T-helper 2 cell treated with Interferon-gamma antibody and Interleukin-4, amounts not matched to agents 5 μg/mL and 100 μg/mL, for 36 hours (primary cell): ENCODE data around the gene COL4A6.

Source experiments
- DNase-seq: peaks from one replicate; pipeline ENCODE4 v3.0.0; 2021; ENCODE audit warnings: low spot score
- H3K27ac Mint-ChIP-seq: one replicate; pipeline ENCODE4 v1.8.0; 2021; ENCODE audit warnings: mild to moderate bottlenecking, mixed read lengths
- H3K27me3 Mint-ChIP-seq: one replicate; pipeline ENCODE4 v1.8.0; 2021; ENCODE audit warnings: low read depth, mixed read lengths
- H3K36me3 Mint-ChIP-seq: one replicate; pipeline ENCODE4 v1.8.0; 2021; ENCODE audit warnings: low read depth, mixed read lengths
- H3K4me1 Mint-ChIP-seq: one replicate; pipeline ENCODE4 v1.8.0; 2021; ENCODE audit warnings: low read depth, mixed read lengths
- H3K4me3 Mint-ChIP-seq: one replicate; pipeline ENCODE4 v1.8.0; 2022; ENCODE audit warnings: mild to moderate bottlenecking, moderate library complexity, mixed read lengths
- H3K9me3 Mint-ChIP-seq: one replicate; pipeline ENCODE4 v1.8.0; 2021; ENCODE audit warnings: mixed read lengths

The COL4A6 gene

GRCh38 chrX:108299704-108300103 lies 138.5 kb downstream of the COL4A6 start:
- H3K4me1 Mint-ChIP-seq, result no peaks in the 10 kb centered on the region
- no peaks in the 10 kb centered on the region for H3K27me3 Mint-ChIP-seq
- no peak for DNase-seq
- no peaks in the 10 kb centered on the region for H3K36me3 Mint-ChIP-seq
- H3K27ac Mint-ChIP-seq, result no peak overlapping the region
- H3K9me3 Mint-ChIP-seq, result no peaks in the 10 kb centered on the region
- no peak overlapping the region for H3K4me3 Mint-ChIP-seq

- no peaks in the 10 kb centered on the region for H3K4me1 Mint-ChIP-seq
- no peak overlapping the region for H3K4me3 Mint-ChIP-seq
- no peak overlapping the region for H3K27ac Mint-ChIP-seq
- no peak for DNase-seq
- H3K9me3 Mint-ChIP-seq, result no peaks in the 10 kb centered on the region
- no peaks in the 10 kb centered on the region for H3K27me3 Mint-ChIP-seq
- no peaks in the 10 kb centered on the region for H3K36me3 Mint-ChIP-seq
Observed at GRCh38 chrX:108299101-108299591, 139.1 kb downstream of the COL4A6 start.

GRCh38 chrX:108298165-108298602 lies 140.0 kb downstream of the COL4A6 start:
- no peak for DNase-seq
- H3K36me3 Mint-ChIP-seq, result no peaks in the 10 kb centered on the region
- H3K4me1 Mint-ChIP-seq, result no peaks in the 10 kb centered on the region
- H3K27me3 Mint-ChIP-seq, result no peaks in the 10 kb centered on the region
- H3K9me3 Mint-ChIP-seq, result no peaks in the 10 kb centered on the region
- no peak overlapping the region for H3K27ac Mint-ChIP-seq
- H3K4me3 Mint-ChIP-seq, result no peak overlapping the region

GRCh38 chrX:108297290-108297689 lies 140.9 kb downstream of the COL4A6 start:
- H3K4me3 Mint-ChIP-seq, result no peak overlapping the region
- H3K4me1 Mint-ChIP-seq, result no peaks in the 10 kb centered on the region
- no peaks in the 10 kb centered on the region for H3K36me3 Mint-ChIP-seq

GRCh38 chrX:108292053-108292452 lies 146.2 kb downstream of the COL4A6 start:
- H3K9me3 Mint-ChIP-seq, result no peaks in the 10 kb centered on the region
- no peak overlapping the region for H3K27ac Mint-ChIP-seq
- no peaks in the 10 kb centered on the region for H3K4me1 Mint-ChIP-seq
- DNase-seq, result no peak
- H3K4me3 Mint-ChIP-seq, result no peak overlapping the region
- H3K27me3 Mint-ChIP-seq, result no peaks in the 10 kb centered on the region
- H3K36me3 Mint-ChIP-seq, result no peaks in the 10 kb centered on the region

More at GRCh38 chrX:108297290-108297689, 140.9 kb downstream of the COL4A6 start:
- Mint-ChIP-seq H3K27ac (no peak overlapping the region), H3K27me3 (no peaks in the 10 kb centered on the region), H3K9me3 (no peaks in the 10 kb centered on the region)
- DNase-seq, result no peak

GRCh38 chrX:108285918-108286317 lies 152.3 kb downstream of the COL4A6 start:
- Mint-ChIP-seq H3K27ac (no peak overlapping the region), H3K4me3 (no peak overlapping the region), H3K9me3 (no peaks in the 10 kb centered on the region), H3K36me3 (no peaks in the 10 kb centered on the region), H3K4me1 (no peaks in the 10 kb centered on the region), H3K27me3 (peaks cover 3% of the 10 kb centered on the region)
- no peak for DNase-seq

- H3K9me3 Mint-ChIP-seq, result no peaks in the 10 kb centered on the region
- no peaks in the 10 kb centered on the region for H3K36me3 Mint-ChIP-seq
- peaks cover 3% of the 10 kb centered on the region for H3K27me3 Mint-ChIP-seq
- H3K4me1 Mint-ChIP-seq, result no peaks in the 10 kb centered on the region
- H3K4me3 Mint-ChIP-seq, result no peak overlapping the region
- DNase-seq, result no peak
- H3K27ac Mint-ChIP-seq, result no peak overlapping the region
Observed at GRCh38 chrX:108285356-108285755, 152.9 kb downstream of the COL4A6 start.

GRCh38 chrX:108275732-108276131 lies 162.5 kb downstream of the COL4A6 start:
- Mint-ChIP-seq H3K4me3 (no peak overlapping the region), H3K27me3 (no peaks in the 10 kb centered on the region), H3K4me1 (no peaks in the 10 kb centered on the region), H3K9me3 (no peaks in the 10 kb centered on the region), H3K27ac (no peak overlapping the region), H3K36me3 (no peaks in the 10 kb centered on the region)
- no peak for DNase-seq

GRCh38 chrX:108271397-108271787 lies 166.8 kb downstream of the COL4A6 start:
- H3K4me3 Mint-ChIP-seq, result no peak overlapping the region
- H3K27me3 Mint-ChIP-seq, result no peaks in the 10 kb centered on the region
- DNase-seq, result no peak
- H3K4me1 Mint-ChIP-seq, result no peaks in the 10 kb centered on the region
- no peak overlapping the region for H3K27ac Mint-ChIP-seq
- H3K36me3 Mint-ChIP-seq, result no peaks in the 10 kb centered on the region
- H3K9me3 Mint-ChIP-seq, result no peaks in the 10 kb centered on the region

- no peaks in the 10 kb centered on the region for H3K27me3 Mint-ChIP-seq
- no peaks in the 10 kb centered on the region for H3K9me3 Mint-ChIP-seq
- no peak overlapping the region for H3K4me3 Mint-ChIP-seq
- H3K4me1 Mint-ChIP-seq, result no peaks in the 10 kb centered on the region
- H3K27ac Mint-ChIP-seq, result no peak overlapping the region
- no peak for DNase-seq
- H3K36me3 Mint-ChIP-seq, result no peaks in the 10 kb centered on the region
Observed at GRCh38 chrX:108270739-108271396, 167.4 kb downstream of the COL4A6 start.

- Mint-ChIP-seq H3K4me1 (no peaks in the 10 kb centered on the region), H3K9me3 (no peaks in the 10 kb centered on the region), H3K4me3 (no peak overlapping the region), H3K36me3 (no peaks in the 10 kb centered on the region), H3K27me3 (no peaks in the 10 kb centered on the region), H3K27ac (no peak overlapping the region)
- no peak for DNase-seq
Observed at GRCh38 chrX:108270280-108270679, 167.9 kb downstream of the COL4A6 start.

- H3K9me3 Mint-ChIP-seq, result no peaks in the 10 kb centered on the region
- DNase-seq, result no peak
- no peak overlapping the region for H3K4me3 Mint-ChIP-seq
- H3K27ac Mint-ChIP-seq, result no peak overlapping the region
- H3K27me3 Mint-ChIP-seq, result no peaks in the 10 kb centered on the region
- H3K4me1 Mint-ChIP-seq, result no peaks in the 10 kb centered on the region
- H3K36me3 Mint-ChIP-seq, result no peaks in the 10 kb centered on the region
Observed at GRCh38 chrX:108268434-108269080, 169.7 kb downstream of the COL4A6 start.

- H3K36me3 Mint-ChIP-seq, result no peaks in the 10 kb centered on the region
- no peak for DNase-seq
- H3K4me1 Mint-ChIP-seq, result no peaks in the 10 kb centered on the region
- H3K9me3 Mint-ChIP-seq, result no peaks in the 10 kb centered on the region
- H3K4me3 Mint-ChIP-seq, result no peak overlapping the region
- no peak overlapping the region for H3K27ac Mint-ChIP-seq
- no peaks in the 10 kb centered on the region for H3K27me3 Mint-ChIP-seq
Observed at GRCh38 chrX:108267557-108267956, 170.7 kb downstream of the COL4A6 start.

GRCh38 chrX:108264376-108264775 lies 173.8 kb downstream of the COL4A6 start:
- Mint-ChIP-seq H3K36me3 (no peaks in the 10 kb centered on the region), H3K9me3 (no peaks in the 10 kb centered on the region), H3K4me1 (no peaks in the 10 kb centered on the region), H3K27ac (no peak overlapping the region), H3K27me3 (no peaks in the 10 kb centered on the region), H3K4me3 (no peak overlapping the region)
- DNase-seq, result no peak
